MM.1S (cell line): ENCODE measurements around the gene TDRD1.

Experiments
- DNase-seq: peaks from one replicate; pipeline ENCODE4 v3.0.0-alpha.2; 2015
- H2AFZ ChIP-seq: fragments of 300-600 bp; sonication (generic); 2 replicates; pipeline ENCODE4 v1.6.0; 2016; ENCODE audit warnings: antibody characterized with exemption, low read length
- H3F3A ChIP-seq: fragments of 300-600 bp; sonication (generic); 2 replicates; pipeline ENCODE4 v1.6.1; 2016; ENCODE audit warnings: mild to moderate bottlenecking, antibody characterized with exemption, low read length, moderate library complexity, mixed read lengths; ENCODE audit not compliant: insufficient read depth
- H3K27ac ChIP-seq: fragments of 300-600 bp; sonication (generic); 2 replicates; pipeline ENCODE4 v1.5.1; 2016; ENCODE audit warnings: mild to moderate bottlenecking, low read length
- H3K27me3 ChIP-seq: fragments of 300-600 bp; sonication (generic); replicated peaks from 2 replicates; pipeline ENCODE4 v1.6.0; 2016; ENCODE audit warnings: low read length; ENCODE audit not compliant: insufficient read depth
- H3K36me3 ChIP-seq: fragments of 300-600 bp; sonication (generic); replicated peaks from 2 replicates; pipeline ENCODE4 v1.6.1; 2016; ENCODE audit warnings: mild to moderate bottlenecking, low read length, mixed read lengths; ENCODE audit not compliant: insufficient read depth
- H3K4me1 ChIP-seq: fragments of 300-600 bp; sonication (generic); 2 replicates; pipeline ENCODE4 v1.6.1; 2016; ENCODE audit warnings: low read length, mixed read lengths
- H3K4me2 ChIP-seq: fragments of 300-600 bp; sonication (generic); 2 replicates; pipeline ENCODE4 v1.6.0; 2016; ENCODE audit warnings: low read depth, low read length
- H3K4me3 ChIP-seq: fragments of 300-600 bp; sonication (generic); 2 replicates; pipeline ENCODE4 v1.5.1; 2016; ENCODE audit warnings: low read length, mixed read lengths
- H3K79me2 ChIP-seq: fragments of 300-600 bp; sonication (generic); 2 replicates; pipeline ENCODE4 v1.6.1; 2016; ENCODE audit warnings: mixed run types, low read length, mixed read lengths
- H3K9ac ChIP-seq: fragments of 300-600 bp; sonication (generic); 2 replicates; pipeline ENCODE4 v1.6.1; 2016; ENCODE audit warnings: low read length, mixed read lengths
- H3K9me2 ChIP-seq: fragments of 300-600 bp; sonication (generic); replicated peaks from 2 replicates; pipeline ENCODE4 v1.6.1; 2016; ENCODE audit warnings: mild to moderate bottlenecking, low read length, mixed read lengths; ENCODE audit not compliant: insufficient read depth
- H3K9me3 ChIP-seq: fragments of 300-600 bp; sonication (generic); replicated peaks from 2 replicates; pipeline ENCODE4 v1.6.1; 2016; ENCODE audit warnings: mild to moderate bottlenecking, low read length, mixed read lengths; ENCODE audit not compliant: insufficient read depth
- H4K20me1 ChIP-seq: fragments of 300-600 bp; sonication (generic); 2 replicates; pipeline ENCODE4 v1.6.1; 2016; ENCODE audit warnings: mild to moderate bottlenecking, low read length, moderate library complexity, mixed read lengths; ENCODE audit not compliant: insufficient read depth
- CTCF ChIP-seq: fragments of 300-600 bp; sonication (generic); IDR thresholded peaks from 2 replicates; pipeline ENCODE4 v1.5.1; 2016; ENCODE audit warnings: antibody characterized with exemption, low read length, mixed read lengths
- EZH2 ChIP-seq: fragments of 300-600 bp; sonication (generic); optimal IDR thresholded peaks from 2 replicates; pipeline ENCODE3; 2017; ENCODE audit warnings: low read depth, mild to moderate bottlenecking, antibody characterized with exemption, low read length, mixed read lengths

Gene TDRD1

GRCh38 chr10:114281461-114281860 is 102.3 kb downstream of the TDRD1 start:
- H3K79me2 ChIP-seq: no peaks in the 10 kb centered on the region
- H2AFZ ChIP-seq: no peak overlapping the region
- TF ChIP-seq EZH2 (no peak), CTCF (no peak)
- H3F3A ChIP-seq: no peaks in the 10 kb centered on the region
- no peaks in the 10 kb centered on the region for H3K36me3 ChIP-seq
- no peak overlapping the region for H3K9ac ChIP-seq
- no peak overlapping the region for H3K27ac ChIP-seq
- H3K4me2 ChIP-seq: no peak overlapping the region
- no peaks in the 10 kb centered on the region for H3K4me1 ChIP-seq
- no peak overlapping the region for H3K4me3 ChIP-seq
- H3K9me3 ChIP-seq: no peaks in the 10 kb centered on the region
- DNase-seq: no peak
- H3K27me3 ChIP-seq: no peaks in the 10 kb centered on the region
- no peaks in the 10 kb centered on the region for H4K20me1 ChIP-seq
- no peaks in the 10 kb centered on the region for H3K9me2 ChIP-seq
